ENCODE data around the gene ACYP2. TPM values are rescaled to one million over a fixed set of nuclear protein-coding genes. Genes with fewer than 3 reads are reported as not detected.
"Not testable (repeated sequence)": the region's sequence is repeated elsewhere in the genome, so short reads cannot be mapped to it uniquely, and the experiment has no call there.

Gene ACYP2
- 19.4 TPM for total RNA-seq

- peak; percentile 87 to 98 (median 94) for DNase-seq (ENCODE audit: low read depth in 2 of 3, low spot score in 2 of 3)
Observed at GRCh38 chr2:54115284-54116137, at the start of gene ACYP2. ACYP2 (plus strand) TSS chr2:54115615.

GRCh38 chr2:54065891-54066290 is 49.5 kb upstream of the ACYP2 start:
- DNase-seq (ENCODE audit: low read depth in 2 of 3, low spot score in 2 of 3) = no peak

GRCh38 chr2:54067851-54068375 is 47.5 kb upstream of the ACYP2 start:
- DNase-seq (ENCODE audit: low read depth in 2 of 3, low spot score in 2 of 3) = no peak

- not testable (repeated sequence) for DNase-seq (ENCODE audit: low read depth in 2 of 3, low spot score in 2 of 3)
Observed at GRCh38 chr2:54072483-54072882, 42.9 kb upstream of the ACYP2 start.

- DNase-seq (ENCODE audit: low read depth in 2 of 3, low spot score in 2 of 3) = no peak
Observed at GRCh38 chr2:54073796-54074195, 41.6 kb upstream of the ACYP2 start.

GRCh38 chr2:54074606-54075341 is 40.6 kb upstream of the ACYP2 start:
- DNase-seq (ENCODE audit: low read depth in 2 of 3, low spot score in 2 of 3) = no peak

GRCh38 chr2:54076586-54076985 is 38.8 kb upstream of the ACYP2 start:
- DNase-seq (ENCODE audit: low read depth in 2 of 3, low spot score in 2 of 3) = no peak

GRCh38 chr2:54077088-54077900 is 38.1 kb upstream of the ACYP2 start:
- peak in 1 of 3 donors; percentile 6 for DNase-seq (ENCODE audit: low read depth in 2 of 3, low spot score in 2 of 3)

- DNase-seq (ENCODE audit: low read depth in 2 of 3, low spot score in 2 of 3) = no peak
Observed at GRCh38 chr2:54079331-54079730, 36.1 kb upstream of the ACYP2 start.

- DNase-seq (ENCODE audit: low read depth in 2 of 3, low spot score in 2 of 3) = no peak
Observed at GRCh38 chr2:54081574-54081973, 33.8 kb upstream of the ACYP2 start.

GRCh38 chr2:54083021-54083420 is 32.4 kb upstream of the ACYP2 start:
- DNase-seq (ENCODE audit: low read depth in 2 of 3, low spot score in 2 of 3) = no peak

GRCh38 chr2:54083445-54083844 is 32.0 kb upstream of the ACYP2 start:
- DNase-seq (ENCODE audit: low read depth in 2 of 3, low spot score in 2 of 3) = no peak

- DNase-seq (ENCODE audit: low read depth in 2 of 3, low spot score in 2 of 3) = no peak
Observed at GRCh38 chr2:54084600-54084999, 30.8 kb upstream of the ACYP2 start.

- no peak for DNase-seq (ENCODE audit: low read depth in 2 of 3, low spot score in 2 of 3)
Observed at GRCh38 chr2:54085069-54085468, 30.3 kb upstream of the ACYP2 start.

GRCh38 chr2:54086157-54086556 is 29.3 kb upstream of the ACYP2 start:
- DNase-seq (ENCODE audit: low read depth in 2 of 3, low spot score in 2 of 3) = no peak

GRCh38 chr2:54088191-54088634 is 27.2 kb upstream of the ACYP2 start:
- DNase-seq (ENCODE audit: low read depth in 2 of 3, low spot score in 2 of 3) = no peak

GRCh38 chr2:54088719-54089118 is 26.7 kb upstream of the ACYP2 start:
- no peak for DNase-seq (ENCODE audit: low read depth in 2 of 3, low spot score in 2 of 3)

- DNase-seq (ENCODE audit: low read depth in 2 of 3, low spot score in 2 of 3) = no peak
Observed at GRCh38 chr2:54090521-54091117, 24.8 kb upstream of the ACYP2 start.

- DNase-seq (ENCODE audit: low read depth in 2 of 3, low spot score in 2 of 3) = no peak
Observed at GRCh38 chr2:54092940-54093339, 22.5 kb upstream of the ACYP2 start.

- not testable (repeated sequence) for DNase-seq (ENCODE audit: low read depth in 2 of 3, low spot score in 2 of 3)
Observed at GRCh38 chr2:54095406-54095805, 20.0 kb upstream of the ACYP2 start.
